Measurements from ENCODE around the gene CCN2.
"Not testable (repeated sequence)": the region's sequence is repeated elsewhere in the genome, so short reads cannot be mapped to it uniquely, and the experiment has no call there.

Gene CCN2

GRCh38 chr6:131908787-131909186 is 42.4 kb downstream of the CCN2 start:
- DNase-seq, result not testable (repeated sequence)

DNA sequence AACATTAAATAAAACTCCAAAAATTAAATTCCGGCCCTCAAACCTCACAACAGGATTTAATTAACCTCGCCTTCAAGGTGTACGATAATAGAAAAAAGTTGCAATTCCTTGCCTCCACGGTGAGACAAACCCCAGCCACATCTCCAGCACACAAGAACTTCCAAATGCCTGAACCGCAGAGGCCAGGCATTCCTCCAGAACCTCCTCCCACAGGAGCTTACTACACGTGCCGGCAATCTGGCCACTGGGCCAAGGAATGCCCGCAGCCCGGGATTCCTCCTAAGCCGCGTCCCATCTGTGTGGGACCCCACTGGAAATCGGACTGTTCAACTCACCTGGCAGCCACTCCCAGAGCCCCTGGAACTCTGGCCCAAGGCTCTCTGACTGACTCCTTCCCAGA is 47.4 kb downstream of the CCN2 start:
- DNase-seq, result not testable (repeated sequence)

DNA sequence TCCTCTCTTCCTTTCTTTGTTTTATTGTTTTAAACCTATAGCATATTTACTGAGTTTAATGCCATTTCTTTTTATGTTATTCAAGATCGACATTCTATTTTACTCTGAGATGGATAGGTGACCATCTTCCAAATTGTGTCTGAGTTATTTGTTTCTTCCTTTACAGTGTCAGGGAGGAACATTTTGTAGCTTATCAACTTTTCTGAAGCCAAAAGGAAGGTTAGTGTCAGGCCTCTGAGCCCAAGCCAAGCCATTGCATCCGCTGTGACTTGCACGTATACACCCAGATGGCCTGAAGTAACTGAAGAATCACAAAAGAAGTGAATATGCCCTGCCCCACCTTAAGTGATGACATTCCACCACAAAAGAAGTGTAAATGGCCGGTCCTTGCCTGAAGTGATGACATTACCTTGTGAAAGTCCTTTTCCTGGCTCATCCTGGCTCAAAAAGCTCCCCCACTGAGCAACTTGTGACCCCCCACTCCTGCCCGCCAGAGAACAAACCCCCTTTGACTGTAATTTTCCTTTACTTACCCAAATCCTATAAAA is 49.8 kb downstream of the CCN2 start:
- not testable (repeated sequence) for DNase-seq

GRCh38 chr6:131900231-131900630 is 50.9 kb downstream of the CCN2 start:
- no peak for DNase-seq

DNA sequence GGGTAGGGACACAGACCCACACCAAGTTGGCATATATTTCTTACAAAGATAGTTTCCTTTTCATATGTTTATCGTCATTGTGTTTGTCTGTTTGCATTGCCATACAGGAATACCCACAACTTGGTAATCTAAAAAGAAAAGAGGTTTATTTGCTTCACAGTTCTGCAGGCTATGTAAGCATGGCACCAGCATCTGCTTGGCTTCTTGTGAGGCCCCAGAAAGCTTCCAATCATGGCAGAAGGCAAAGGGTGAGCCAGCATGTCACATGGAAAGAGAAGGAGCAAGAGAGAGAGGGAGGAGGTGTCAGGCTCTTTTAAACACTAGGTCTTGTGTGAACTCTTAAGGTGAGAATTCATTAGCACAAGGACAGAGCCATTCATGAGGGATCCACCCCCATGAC is 52.5 kb downstream of the CCN2 start:
- no peak for DNase-seq

All from hematopoietic multipotent progenitor cell treated with erythropoietin and hydrocortisone succinate and interleukin-3 and kit ligand, for 8 days (in vitro differentiated cells).